Heart left ventricle (tissue), 16 donors: ENCODE results near the gene C6orf15. TPM values are rescaled to one million over a fixed set of nuclear protein-coding genes. Genes with fewer than 3 reads are reported as not detected.

Experiments
- ATAC-seq, 4 donors: fragments of 200-7000 bp; cut with Tn5 transposase; one replicate each; pipeline ENCODE4 v1.9.1; 2020 to 2022; ENCODE audit warnings: moderate library complexity in 4 of 4, mild to moderate bottlenecking in 3 of 4, moderate number of reproducible peaks in 1 of 4
- DNase-seq, 5 donors: peaks; one replicate each; pipeline ENCODE4 v3.0.0-alpha.2; 2020
- H3K27ac ChIP-seq, 12 donors: fragments of 200-600 bp; sonication (generic) in 4 of 12; one replicate each; pipeline versions ENCODE4 v1.5.0 to v1.8.0; 2016 to 2022; ENCODE audit warnings: mild to moderate bottlenecking in 2 of 12
- H3K27me3 ChIP-seq, 9 donors: fragments of 200-600 bp; sonication (generic) in 2 of 9; one replicate each; pipeline versions ENCODE4 v1.5.1 to v1.8.0; 2016 to 2022; ENCODE audit warnings: mild to moderate bottlenecking in 3 of 9
- H3K36me3 ChIP-seq, 9 donors: fragments of 200-600 bp; sonication (generic) in 2 of 9; one replicate each; pipeline versions ENCODE4 v1.5.0 to v1.8.0; 2018 to 2022; ENCODE audit warnings: mild to moderate bottlenecking in 2 of 9
- H3K4me1 ChIP-seq, 12 donors: fragments of 200-600 bp; sonication (generic) in 4 of 12; one replicate each; pipeline versions ENCODE4 v1.5.0 to v1.8.0; 2016 to 2022; ENCODE audit warnings: mild to moderate bottlenecking in 3 of 12
- H3K4me3 ChIP-seq, 12 donors: fragments of 200-600 bp; sonication (generic) in 4 of 12; one replicate each; pipeline versions ENCODE4 v1.5.0 to v1.8.0; 2017 to 2022; ENCODE audit warnings: mild to moderate bottlenecking in 9 of 12, moderate library complexity in 4 of 12
- H3K9me3 ChIP-seq, 12 donors: fragments of 200-600 bp; sonication (generic) in 4 of 12; one replicate each; pipeline versions ENCODE4 v1.5.0 to v1.8.0; 2016 to 2022; ENCODE audit warnings: mild to moderate bottlenecking in 1 of 12
- CTCF ChIP-seq, 12 donors: fragments of 200-600 bp; sonication (generic) in 4 of 12; IDR thresholded peaks; one replicate each; pipeline versions ENCODE4 v1.5.0 to v1.8.0; 2018 to 2022; ENCODE audit warnings: antibody characterized with exemption in 12 of 12, mild to moderate bottlenecking in 5 of 12
- POLR2A ChIP-seq, 2 donors: fragments of 450-650 bp; IDR thresholded peaks; one replicate each; pipeline ENCODE4 v1.6.1; 2017; ENCODE audit warnings: antibody characterized with exemption in 2 of 2, mild to moderate bottlenecking in 2 of 2, moderate library complexity in 2 of 2
- WGBS, 4 donors: extraction: QIAGEN DNeasy Blood & Tissue Kit in 2 of 4; methylation state at CpG; one replicate each; pipeline versions ENCODE4 v1.1.5 to v1.1.7; 2013 to 2018; 5-methylcytosine and 5-hydroxymethylcytosine counted together
- intact Hi-C, 10 donors: fragments of 100-400 bp; cut with DNase I; formaldehyde crosslinking; loops; one replicate each; pipeline versions ENCODE4 v1.11.1 to v1.14.2; 2022
- polyA plus RNA-seq, 2 donors: library from polyadenylated mRNA; stranded (reverse); fragments of 200-250 nt; gene quantifications; one replicate each; pipeline ENCODE4 v1.2.3, GENCODE V29; 2013
- total RNA-seq, 9 donors: library from RNA; depleted of rRNA in 2 of 9; stranded (reverse); fragments of >200 nt in 2 of 9; fragmentation: NEBNext Ultra II Directional in 3 of 9; extraction: Animal tissue kit (Norgen Biotek cat#: 25700) in 3 of 9; gene quantifications; one replicate each; pipeline versions ENCODE4 v1.1.0 to v1.2.4, GENCODE V29; 2016 to 2023
- donor health status: ischemic (EF 13 %, LVEDD 7.1; RV severe dilation, severe dysfunction).
- donor health status: healthy with polysubstance abuse.
- donor health status: DM: no; HTN: yes; CAD: no.
- donor health status: DM: no; HTN: no; CAD: no.
- donor health status: ischemic (EF 25% LVEDD 6.9; RV normal size, moderate dysfunction).
- donor health status: ischemic (EF 25% LVEDD 5.7; RV mildly dilated, moderate dysfunction).
- donor health status: healthy.
- donor health status: DM: yes; HTN: yes; CAD: no.
- donor health status: ischemic (EF 35%, LVEDD 5.7; RV mildly dilated, moderate dysfunction).
- donor health status: nonischemic (EF 11% LVEDD 7.7; RV severe dilation, severe dysfunction).
- donor health status: DM: yes; HTN: yes; CAD: no.
- donor health status: PGD.
- donor health status: ischemic (EF 29% LVEDD 5.4; RV normal size, mild dysfunction).
- donor health status: nonischemic (EF 23%, LVEDD 6.1; RV moderate dilation, normal function).

The C6orf15 gene
- total and polyA plus RNA-seq, 11 donors, result not detected

- Histone ChIP-seq H3K27me3 (no peaks in the 10 kb centered on the region), H3K4me1 (peaks cover 12 to 62% (median 39%) of the 10 kb centered on the region in 12 donors), H3K4me3 (no peak overlapping the region), H3K27ac (peak overlapping the region; percentile 4 to 89 (median 52)), H3K9me3 (no peaks in the 10 kb centered on the region), H3K36me3 (no peaks in the 10 kb centered on the region)
- WGBS, 4 donors, result 45 to 78% (median 55%) methylated on average over 15 to 16 of the region's 16 CpGs
- intact Hi-C loops, result loop anchor here in 1 of 10 donors (5.0 kb wide), 1 partner anchor 39 kb away; no protein-coding TSS in a partner anchor
- ATAC-seq, result peak; percentile 17 to 61 (median 35)
- peak in 1 of 5 donors; percentile 59 for DNase-seq
- TF ChIP-seq CTCF (IDR thresholded peaks at IDR 0.05) (no peak), POLR2A (IDR thresholded peaks at IDR 0.05) (no peak)
Observed at GRCh38 chr6:31126396-31127175, 14.2 kb upstream of the C6orf15 start.

- Histone ChIP-seq H3K9me3 (no peaks in the 10 kb centered on the region), H3K27me3 (no peaks in the 10 kb centered on the region), H3K27ac (peak overlapping the region in 10 of 12 donors; percentile 19 to 89 (median 64)), H3K4me1 (peaks cover 12 to 62% (median 39%) of the 10 kb centered on the region in 12 donors), H3K36me3 (no peaks in the 10 kb centered on the region), H3K4me3 (no peak overlapping the region)
- peak; percentile 44 to 60 (median 54) for ATAC-seq
- 55 to 67% (median 60%) methylated on average over 12 of the region's 12 CpGs for WGBS, 4 donors
- intact Hi-C loops, result loop anchor here in 1 of 10 donors (5.0 kb wide), 1 partner anchor 38 kb away; no protein-coding TSS in a partner anchor
- peak in 3 of 5 donors; percentile 43 to 72 (median 68) for DNase-seq
- no peak for TF ChIP-seq POLR2A (IDR thresholded peaks at IDR 0.05)
- no peak for TF ChIP-seq CTCF (IDR thresholded peaks at IDR 0.05)
Observed at GRCh38 chr6:31125586-31126363, 13.4 kb upstream of the C6orf15 start.

DNA sequence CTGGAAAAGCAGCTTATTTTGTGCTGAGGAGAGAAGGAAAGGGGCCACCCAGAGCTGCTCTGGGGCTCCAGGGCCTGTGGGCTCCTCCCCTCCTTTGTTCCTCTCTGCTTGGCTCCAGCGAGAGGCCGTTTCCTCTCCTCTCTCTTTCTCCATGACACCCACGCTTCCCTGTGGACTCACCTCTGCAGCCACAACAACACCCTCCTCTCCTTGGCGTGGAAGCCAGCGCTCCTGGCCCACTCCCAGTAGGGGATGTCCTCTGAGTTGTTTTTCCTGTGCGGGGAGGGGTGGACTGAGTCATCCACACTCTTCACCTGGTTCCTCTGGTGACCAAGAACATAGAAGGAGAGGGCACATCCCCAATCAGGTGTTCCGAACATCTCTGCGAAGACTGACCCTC is 12.8 kb upstream of the C6orf15 start:
- Histone ChIP-seq H3K4me3 (no peak overlapping the region), H3K27me3 (no peaks in the 10 kb centered on the region), H3K4me1 (peaks cover 12 to 62% (median 39%) of the 10 kb centered on the region in 12 donors), H3K36me3 (no peaks in the 10 kb centered on the region), H3K27ac (peak overlapping the region in 9 of 12 donors; percentile 11 to 73 (median 51)), H3K9me3 (no peaks in the 10 kb centered on the region)
- ATAC-seq (peak in 3 of 4 donors; percentile 11 to 67 (median 20)), DNase-seq (peak; percentile 44 to 75 (median 63))
- TF ChIP-seq CTCF (IDR thresholded peaks at IDR 0.05), result no peak
- no peak for TF ChIP-seq POLR2A (IDR thresholded peaks at IDR 0.05)
- 44 to 63% (median 50%) methylated on average over 7 to 8 of the region's 8 CpGs for WGBS, 4 donors
- intact Hi-C loops, result loop anchor here in 1 of 10 donors (5.0 kb wide), 1 partner anchor 38 kb away; no protein-coding TSS in a partner anchor
